IPS-NIHi11 (cell line): ENCODE results near the gene MVD.

Source experiments
- DNase-seq: peaks from one replicate; pipeline ENCODE4 v3.0.0; 2012; ENCODE audit warnings: mixed read lengths, low spot score

Gene MVD

DNA sequence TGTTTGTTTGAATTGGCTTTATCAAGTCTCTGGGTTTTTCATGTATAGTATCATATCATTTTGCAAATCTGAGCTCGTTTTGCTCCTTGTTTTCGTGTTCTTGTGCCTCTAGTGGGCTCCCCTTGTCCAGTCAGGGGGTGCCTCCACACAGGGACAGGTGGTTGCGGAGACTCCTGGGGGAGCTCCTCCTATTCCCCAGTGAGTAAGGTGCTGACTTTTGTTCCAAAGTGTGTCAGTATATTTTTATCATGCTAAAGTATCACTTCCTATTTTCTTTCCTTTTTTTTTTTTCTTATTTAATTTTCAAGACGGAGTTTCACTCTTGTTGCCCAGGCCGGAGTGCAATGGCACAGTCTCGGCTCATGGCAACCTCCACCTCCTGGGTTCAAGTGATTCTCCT is 54.8 kb downstream of the MVD start:
- no peak for DNase-seq

GRCh38 chr16:88606148-88606757 is 56.6 kb downstream of the MVD start:
- DNase-seq = no peak

GRCh38 chr16:88605186-88606147 is 57.4 kb downstream of the MVD start:
- DNase-seq = no peak

- DNase-seq = no peak
Observed at GRCh38 chr16:88602091-88602490, 60.8 kb downstream of the MVD start.
